ENCODE measurements around the gene LNPK.

DNA sequence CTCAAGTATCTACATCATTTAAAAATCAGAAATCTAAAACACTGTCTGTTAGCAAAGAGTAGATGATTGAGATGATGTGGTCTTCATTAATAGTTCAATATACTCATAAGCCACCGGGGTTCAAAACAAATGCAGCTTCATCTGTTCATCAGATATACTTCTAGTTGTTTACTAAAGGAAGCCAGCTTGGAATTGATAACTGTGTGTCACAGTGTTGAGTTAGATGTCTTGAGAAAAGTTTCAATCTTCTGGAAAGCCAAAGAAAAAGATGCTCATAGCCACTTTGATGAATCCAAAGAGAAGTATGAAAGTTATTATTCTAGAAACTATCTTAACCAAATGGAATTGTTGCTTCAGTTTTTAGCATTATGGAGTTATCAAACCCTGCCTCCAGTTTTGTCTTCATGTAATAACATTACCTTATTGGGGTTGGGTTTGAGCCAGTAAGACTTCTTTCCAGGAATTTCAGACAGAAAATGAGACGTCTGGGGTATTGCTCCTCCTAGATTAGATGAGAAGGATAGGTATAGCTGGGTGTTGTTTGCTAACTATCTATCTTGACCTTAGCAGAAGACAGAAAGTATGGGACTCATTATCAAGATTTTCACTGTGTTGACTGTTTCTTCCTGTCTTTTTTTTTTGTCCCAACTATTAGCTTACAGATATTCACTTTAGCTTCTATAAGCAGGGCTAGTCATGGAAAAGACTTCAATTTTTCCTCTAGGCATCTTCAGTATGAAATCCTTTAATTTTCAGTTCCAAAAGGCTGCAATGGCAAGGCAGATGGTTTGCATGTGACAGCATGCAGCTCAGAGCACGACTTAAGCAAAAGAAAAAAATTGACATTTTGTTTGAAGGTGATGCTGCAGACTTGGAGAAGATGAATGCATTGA, 66.5 kb downstream of the LNPK start:
- no peak for TF ChIP-seq CTCF (IDR thresholded peaks at IDR 0.05; ENCODE audit: poor library complexity)
- TF ChIP-seq EZH2 (IDR thresholded peaks at IDR 0.05; ENCODE audit: borderline replicate concordance): no peak

All from hepatocyte (in vitro differentiated cells).